Progenitor cell of endocrine pancreas (in vitro differentiated cells): ENCODE measurements around the gene CDH16. TPM values are rescaled to one million over a fixed set of nuclear protein-coding genes. Genes with fewer than 3 reads are reported as not detected.

Experiments used
- DNase-seq: peaks from one replicate; pipeline ENCODE4 v3.0.0; 2021; ENCODE audit warnings: low spot score; ENCODE audit not compliant: unreplicated experiment
- H3K27ac Mint-ChIP-seq: 2 replicates; pipeline ENCODE4 v1.8.0; 2021; ENCODE audit warnings: mild to moderate bottlenecking, moderate library complexity, mixed read lengths
- H3K27me3 Mint-ChIP-seq: 2 replicates; pipeline ENCODE4 v1.8.0; 2021; ENCODE audit warnings: mixed read lengths
- H3K36me3 Mint-ChIP-seq: 2 replicates; pipeline ENCODE4 v1.8.0; 2022; ENCODE audit warnings: mixed read lengths; ENCODE audit not compliant: insufficient read depth
- H3K4me1 Mint-ChIP-seq: 2 replicates; pipeline ENCODE4 v1.8.0; 2021; ENCODE audit warnings: low read depth, mixed read lengths
- H3K4me3 Mint-ChIP-seq: 2 replicates; pipeline ENCODE4 v1.8.0; 2021; ENCODE audit warnings: low read depth, mild to moderate bottlenecking, moderate library complexity, mixed read lengths
- H3K9me3 Mint-ChIP-seq: 2 replicates; pipeline ENCODE4 v1.8.0; 2021; ENCODE audit warnings: low read depth, mixed read lengths
- CTCF ChIP-seq: fragments of 200-600 bp; sonication (generic); IDR thresholded peaks from one replicate; pipeline ENCODE4 v1.5.0; 2021; ENCODE audit warnings: antibody characterized with exemption, mild to moderate bottlenecking; ENCODE audit not compliant: unreplicated experiment
- total RNA-seq: library from RNA; stranded (reverse); gene quantifications from 2 replicates; pipeline ENCODE4 v1.2.1, GENCODE V29; 2021

CDH16 gene
- total RNA-seq, 1 donor from 2014 or later, result not detected

- H3K4me3 Mint-ChIP-seq, result no peak overlapping the region
- DNase-seq, result no peak
- no peaks in the 10 kb centered on the region for H3K4me1 Mint-ChIP-seq
- no peak overlapping the region for H3K27ac Mint-ChIP-seq
- no peaks in the 10 kb centered on the region for H3K36me3 Mint-ChIP-seq
- H3K27me3 Mint-ChIP-seq, result peaks cover 15% of the 10 kb centered on the region
- H3K9me3 Mint-ChIP-seq, result no peaks in the 10 kb centered on the region
- no peak for TF ChIP-seq CTCF
These were observed 59.8 kb downstream of the CDH16 start for GRCh38 chr16:66858740-66859396.

Other genes starting within 250 kb of the CDH16 start
- 80.9 and 82.3 TPM in 2 replicates for gene CMTM4, start 222.1 kb downstream of the CDH16 start, total RNA-seq
- 179 and 181 TPM in 2 replicates for gene DYNC1LI2, start 167.3 kb downstream of the CDH16 start, total RNA-seq
- gene TERB1, start 117.3 kb downstream of the CDH16 start, total RNA-seq, result 0.29 TPM in 1 of 2 replicates, not detected in the other
- 114 and 117 TPM in 2 replicates for gene NAE1, start 87.9 kb downstream of the CDH16 start, total RNA-seq
- not detected in 2 replicates for gene CA7, start 74.5 kb downstream of the CDH16 start, total RNA-seq
- 17.0 and 20.0 TPM in 2 replicates for gene PDP2, start 38.4 kb downstream of the CDH16 start, total RNA-seq
- gene RRAD, start 6.7 kb upstream of the CDH16 start, total RNA-seq, result 0.27 and 0.36 TPM in 2 replicates
- gene CIAO2B, start 15.5 kb upstream of the CDH16 start, total RNA-seq, result 58.1 and 59.9 TPM in 2 replicates
- gene CES2, start 16.6 kb upstream of the CDH16 start, total RNA-seq, result 39.2 and 43.9 TPM in 2 replicates
- 2.7 and 4.8 TPM in 2 replicates for gene CES3, start 42.4 kb upstream of the CDH16 start, total RNA-seq
- gene CES4A, start 69.7 kb upstream of the CDH16 start, total RNA-seq, result 4.6 and 5.2 TPM in 2 replicates
- 86.6 and 87.3 TPM in 2 replicates for gene CBFB, start 110.3 kb upstream of the CDH16 start, total RNA-seq
- 20.4 and 21.0 TPM in 2 replicates for gene PHAF1, start 191.1 kb upstream of the CDH16 start, total RNA-seq
- 5.1 TPM in 2 replicates for gene B3GNT9, start 232.1 kb upstream of the CDH16 start, total RNA-seq
- gene TRADD, start 241.0 kb upstream of the CDH16 start, total RNA-seq, result 5.6 and 6.6 TPM in 2 replicates
- 1.7 and 2.1 TPM in 2 replicates for gene FBXL8, start 241.1 kb upstream of the CDH16 start, total RNA-seq
- 2.2 and 6.8 TPM in 2 replicates for gene HSF4, start 245.9 kb upstream of the CDH16 start, total RNA-seq